GM21825 (cell line): ENCODE results near the gene SEC24C.
A peak's percentile ranks its signal among the peaks of the same experiment; 100 is the strongest.
"Not testable (repeated sequence)": the region's sequence is repeated elsewhere in the genome, so short reads cannot be mapped to it uniquely, and the experiment has no call there.

ENCODE experiments used
- ATAC-seq: cut with Tn5 transposase; IDR thresholded peaks from one replicate; pipeline ENCODE4 v1.9.1; 2021; ENCODE audit warnings: mild to moderate bottlenecking, moderate library complexity; ENCODE audit not compliant: unreplicated experiment

The SEC24C gene

GRCh38 chr10:73789659-73790055, 45.5 kb downstream of the SEC24C start:
- no peak for ATAC-seq

- ATAC-seq: no peak
Observed at GRCh38 chr10:73790886-73791625, 46.9 kb downstream of the SEC24C start.

GRCh38 chr10:73791871-73792400, 47.8 kb downstream of the SEC24C start:
- no peak for ATAC-seq

GRCh38 chr10:73793456-73793855, 49.3 kb downstream of the SEC24C start:
- ATAC-seq: no peak

- ATAC-seq: not testable (repeated sequence)
Observed at GRCh38 chr10:73795491-73795890, 51.3 kb downstream of the SEC24C start.

- not testable (repeated sequence) for ATAC-seq
Observed at GRCh38 chr10:73796035-73796434, 51.9 kb downstream of the SEC24C start.

- no peak for ATAC-seq
Observed at GRCh38 chr10:73796766-73797165, 52.6 kb downstream of the SEC24C start.

- ATAC-seq: no peak
Observed at GRCh38 chr10:73797324-73798025, 53.3 kb downstream of the SEC24C start.

GRCh38 chr10:73798087-73798486, 53.9 kb downstream of the SEC24C start:
- ATAC-seq: no peak

GRCh38 chr10:73798927-73799560, 54.9 kb downstream of the SEC24C start:
- ATAC-seq: no peak

- ATAC-seq: no peak
Observed at GRCh38 chr10:73799899-73800559, 55.9 kb downstream of the SEC24C start.

- ATAC-seq: no peak
Observed at GRCh38 chr10:73800560-73801252, 56.5 kb downstream of the SEC24C start.

GRCh38 chr10:73801253-73801590, 57.0 kb downstream of the SEC24C start:
- no peak for ATAC-seq

- ATAC-seq: no peak
Observed at GRCh38 chr10:73802276-73802991, 58.3 kb downstream of the SEC24C start.

- peak; percentile 72 for ATAC-seq
Observed at GRCh38 chr10:73803680-73804286, 59.6 kb downstream of the SEC24C start.

- ATAC-seq: no peak
Observed at GRCh38 chr10:73806176-73806950, 62.2 kb downstream of the SEC24C start.

- no peak for ATAC-seq
Observed at GRCh38 chr10:73807471-73807870, 63.3 kb downstream of the SEC24C start.

GRCh38 chr10:73808021-73808815, 64.0 kb downstream of the SEC24C start:
- no peak for ATAC-seq
